HUES48 (cell line): ENCODE results near the gene NFATC3.
"Not testable (repeated sequence)": the region's sequence is repeated elsewhere in the genome, so short reads cannot be mapped to it uniquely, and the experiment has no call there.

Experiments used
- H3K27ac ChIP-seq: one replicate; pipeline ENCODE4 v1.7.0; 2013; ENCODE audit warnings: low read depth, low read length, inconsistent platforms
- H3K27me3 ChIP-seq: 2 replicates; pipeline ENCODE4 v1.6.1; 2013; ENCODE audit warnings: mild to moderate bottlenecking, low read length; ENCODE audit not compliant: control insufficient read depth, insufficient read depth
- H3K36me3 ChIP-seq: 2 replicates; pipeline ENCODE4 v1.6.1; 2013; ENCODE audit warnings: low read length; ENCODE audit not compliant: control insufficient read depth, insufficient read depth
- H3K4me1 ChIP-seq: 2 replicates; pipeline ENCODE4 v1.6.1; 2013; ENCODE audit warnings: mild to moderate bottlenecking, low read length; ENCODE audit not compliant: control insufficient read depth, insufficient read depth
- H3K4me3 ChIP-seq: 2 replicates; pipeline ENCODE4 v1.5.1; 2013; ENCODE audit warnings: mild to moderate bottlenecking, low read depth, low read length
- H3K9ac ChIP-seq: 2 replicates; pipeline ENCODE4 v1.6.1; 2013; ENCODE audit warnings: mild to moderate bottlenecking, low read depth, low read length, moderate library complexity
- H3K9me3 ChIP-seq: 2 replicates; pipeline ENCODE4 v1.6.1; 2013; ENCODE audit warnings: low read length; ENCODE audit not compliant: control insufficient read depth, insufficient read depth

Gene NFATC3

DNA sequence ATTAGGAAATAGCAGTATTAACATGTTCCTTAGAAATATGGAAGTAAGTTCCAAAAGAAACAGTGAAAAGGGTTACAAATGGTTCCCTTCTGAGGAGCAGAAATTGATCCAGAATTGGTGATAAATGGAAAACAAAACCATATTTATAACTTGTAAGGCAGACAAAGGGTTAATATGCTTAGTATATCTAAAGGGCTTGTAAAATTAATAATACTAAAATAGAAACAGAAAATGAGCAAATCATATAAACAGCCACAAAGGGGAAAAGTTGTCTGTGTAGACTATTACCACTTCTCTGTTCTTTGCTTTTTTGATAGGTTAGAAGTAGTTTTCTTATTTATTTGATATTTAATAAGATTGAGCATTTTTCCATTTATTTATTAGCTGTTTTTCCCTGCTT lies 64.4 kb downstream of the NFATC3 start:
- H3K36me3 ChIP-seq: no peaks in the 10 kb centered on the region
- no peak overlapping the region for H3K27ac ChIP-seq
- H3K4me3 ChIP-seq: no peak overlapping the region
- H3K9me3 ChIP-seq: no peaks in the 10 kb centered on the region
- no peaks in the 10 kb centered on the region for H3K27me3 ChIP-seq
- H3K4me1 ChIP-seq: no peaks in the 10 kb centered on the region
- H3K9ac ChIP-seq: no peak overlapping the region

DNA sequence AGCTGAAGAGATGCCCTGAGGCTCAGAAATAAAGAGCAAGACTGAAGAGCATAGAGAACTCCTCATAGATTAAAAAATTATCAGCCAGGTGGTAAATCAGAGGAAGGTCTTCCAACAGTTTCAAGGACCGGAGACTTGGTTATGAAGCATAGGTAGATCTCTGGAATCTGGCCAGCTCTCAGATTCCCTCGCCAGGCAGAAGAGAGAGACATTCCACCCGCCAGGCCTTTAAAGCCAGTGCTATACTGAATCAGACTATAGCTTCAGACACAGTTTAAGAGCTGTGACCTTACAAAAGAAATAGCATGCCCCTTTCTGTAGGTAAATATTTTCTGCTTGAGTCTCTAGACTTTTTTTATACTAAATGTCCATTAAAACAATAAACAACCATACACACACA lies 70.3 kb downstream of the NFATC3 start:
- no peak overlapping the region for H3K27ac ChIP-seq

DNA sequence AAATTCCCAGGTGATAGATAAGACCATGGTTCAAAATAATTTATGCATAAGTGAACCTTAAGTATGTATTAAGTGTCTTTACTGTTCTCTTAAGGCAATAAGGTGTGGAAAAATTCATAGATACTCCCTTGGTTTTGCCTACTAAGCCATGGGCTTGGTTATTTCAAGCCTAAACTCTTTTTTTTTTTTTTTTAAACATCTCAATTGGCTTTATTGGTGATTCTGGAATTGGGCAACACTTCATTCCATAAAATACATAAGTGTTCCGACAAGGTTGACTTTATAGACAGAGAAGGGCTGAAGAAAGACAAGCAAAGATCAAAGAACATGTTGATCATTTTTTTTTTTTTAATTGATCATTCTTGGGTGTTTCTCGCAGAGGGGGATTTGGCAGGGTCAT lies 77.2 kb downstream of the NFATC3 start:
- H3K27ac ChIP-seq: no peak overlapping the region
- H3K27me3 ChIP-seq: no peaks in the 10 kb centered on the region
- H3K36me3 ChIP-seq: peaks cover 37% of the 10 kb centered on the region
- H3K9ac ChIP-seq: no peak overlapping the region
- no peak overlapping the region for H3K4me3 ChIP-seq
- H3K4me1 ChIP-seq: no peaks in the 10 kb centered on the region
- H3K9me3 ChIP-seq: peaks cover 7% of the 10 kb centered on the region

More for the DNA sequence above, 70.3 kb downstream of the NFATC3 start:
- H3K36me3 ChIP-seq: peaks cover 10% of the 10 kb centered on the region
- H3K4me1 ChIP-seq: no peaks in the 10 kb centered on the region
- no peak overlapping the region for H3K4me3 ChIP-seq
- H3K9ac ChIP-seq: no peak overlapping the region
- no peaks in the 10 kb centered on the region for H3K9me3 ChIP-seq
- H3K27me3 ChIP-seq: no peaks in the 10 kb centered on the region

DNA sequence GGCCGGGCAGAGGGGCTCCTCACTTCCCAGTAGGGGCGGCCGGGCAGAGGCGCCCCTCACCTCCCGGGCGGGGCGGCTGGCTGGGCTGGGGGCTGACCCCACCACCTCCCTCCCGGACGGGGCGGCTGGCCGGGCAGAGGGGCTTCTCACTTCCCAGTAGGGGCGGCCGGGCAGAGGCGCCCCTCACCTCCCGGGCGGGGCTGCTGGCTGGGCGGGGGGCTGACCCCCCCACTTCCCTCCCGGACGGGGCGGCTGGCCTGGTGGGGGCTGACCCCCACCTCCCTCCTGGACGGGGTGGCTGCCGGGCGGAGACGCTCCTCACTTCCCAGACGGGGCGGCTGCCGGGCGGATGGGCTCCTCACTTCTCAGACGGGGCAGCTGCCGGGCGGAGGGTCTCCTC lies 78.1 kb downstream of the NFATC3 start:
- H3K36me3 ChIP-seq: peaks cover 32% of the 10 kb centered on the region
- not testable (repeated sequence) for H3K4me1 ChIP-seq, H3K9ac ChIP-seq, H3K27me3 ChIP-seq, H3K4me3 ChIP-seq, H3K27ac ChIP-seq, H3K9me3 ChIP-seq

GRCh38 chr16:68166264-68166663 lies 81.1 kb downstream of the NFATC3 start:
- Histone ChIP-seq H3K27ac (no peak overlapping the region), H3K36me3 (peaks cover 24% of the 10 kb centered on the region), H3K4me3 (no peak overlapping the region), H3K9ac (no peak overlapping the region), H3K9me3 (peaks cover 7% of the 10 kb centered on the region; the same call in 1 of the 2 replicates), H3K4me1 (no peaks in the 10 kb centered on the region), H3K27me3 (no peaks in the 10 kb centered on the region)

GRCh38 chr16:68179196-68179795 lies 94.1 kb downstream of the NFATC3 start:
- Histone ChIP-seq H3K27me3 (no peaks in the 10 kb centered on the region), H3K36me3 (peaks cover 48% of the 10 kb centered on the region)

GRCh38 chr16:68179855-68180254 lies 94.7 kb downstream of the NFATC3 start:
- Histone ChIP-seq H3K4me3 (no peak overlapping the region), H3K9ac (no peak overlapping the region), H3K27ac (no peak overlapping the region), H3K27me3 (no peaks in the 10 kb centered on the region), H3K9me3 (no peaks in the 10 kb centered on the region), H3K4me1 (no peaks in the 10 kb centered on the region), H3K36me3 (peaks cover 43% of the 10 kb centered on the region)

More at GRCh38 chr16:68179196-68179795, 94.1 kb downstream of the NFATC3 start:
- Histone ChIP-seq H3K9ac (no peak overlapping the region), H3K27ac (no peak overlapping the region), H3K4me1 (no peaks in the 10 kb centered on the region), H3K9me3 (no peaks in the 10 kb centered on the region), H3K4me3 (no peak overlapping the region)

GRCh38 chr16:68183046-68183445 lies 97.9 kb downstream of the NFATC3 start:
- no peaks in the 10 kb centered on the region for H3K9me3 ChIP-seq
- no peak overlapping the region for H3K9ac ChIP-seq
- no peaks in the 10 kb centered on the region for H3K4me1 ChIP-seq
- H3K27ac ChIP-seq: no peak overlapping the region
- peaks cover 56% of the 10 kb centered on the region for H3K36me3 ChIP-seq
- H3K4me3 ChIP-seq: no peak overlapping the region
- no peaks in the 10 kb centered on the region for H3K27me3 ChIP-seq

- Histone ChIP-seq H3K4me3 (no peak overlapping the region), H3K27me3 (no peaks in the 10 kb centered on the region), H3K36me3 (peaks cover 59% of the 10 kb centered on the region), H3K27ac (no peak overlapping the region), H3K9me3 (no peaks in the 10 kb centered on the region), H3K4me1 (no peaks in the 10 kb centered on the region), H3K9ac (no peak overlapping the region)
Measured at GRCh38 chr16:68186877-68187276, 101.7 kb downstream of the NFATC3 start.

DNA sequence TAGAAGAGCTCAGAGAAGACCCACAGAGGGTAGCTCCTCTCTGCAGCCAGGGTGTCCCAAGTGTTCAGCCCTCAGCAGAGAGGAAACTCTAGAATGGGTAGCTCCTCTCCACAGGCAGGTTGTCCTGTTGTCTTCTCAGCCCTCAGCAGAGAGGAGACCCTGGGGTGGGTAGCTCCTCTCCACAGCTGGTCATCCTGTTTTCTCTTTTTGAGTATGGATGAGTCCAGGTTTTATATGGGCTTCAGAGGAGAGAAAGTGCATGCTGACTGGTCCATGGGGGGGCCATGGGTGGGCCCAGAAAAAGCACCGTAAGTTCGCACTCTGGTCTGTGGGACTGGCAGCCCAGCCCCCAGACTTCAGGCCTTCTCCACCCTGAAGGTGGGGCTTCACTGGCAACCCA lies 102.3 kb downstream of the NFATC3 start:
- Histone ChIP-seq H3K27me3 (no peaks in the 10 kb centered on the region), H3K36me3 (peaks cover 56% of the 10 kb centered on the region), H3K27ac (no peak overlapping the region), H3K9ac (no peak overlapping the region), H3K4me3 (no peak overlapping the region), H3K9me3 (no peaks in the 10 kb centered on the region), H3K4me1 (no peaks in the 10 kb centered on the region)

GRCh38 chr16:68188170-68188569 lies 103.0 kb downstream of the NFATC3 start:
- Histone ChIP-seq H3K9ac (no peak overlapping the region), H3K4me3 (no peak overlapping the region), H3K27me3 (no peaks in the 10 kb centered on the region), H3K9me3 (no peaks in the 10 kb centered on the region), H3K36me3 (peaks cover 56% of the 10 kb centered on the region), H3K4me1 (no peaks in the 10 kb centered on the region), H3K27ac (no peak overlapping the region)
